Nephron (organoid): ENCODE measurements around the gene TGM2.

Source experiments
- H3K27ac Mint-ChIP-seq, 3 experiments: 2 replicates each; pipeline ENCODE4 v1.8.0; 2020; ENCODE audit warnings: mixed read lengths in 3 of 3, mild to moderate bottlenecking in 2 of 3, moderate library complexity in 1 of 3
- H3K27me3 Mint-ChIP-seq: 2 replicates; pipeline ENCODE4 v1.8.0; 2021; ENCODE audit warnings: low read depth, mild to moderate bottlenecking, moderate library complexity, mixed read lengths
- H3K36me3 Mint-ChIP-seq: 2 replicates; pipeline ENCODE4 v1.8.0; 2020; ENCODE audit warnings: low read depth, mixed read lengths
- H3K4me1 Mint-ChIP-seq: 2 replicates; pipeline ENCODE4 v1.8.0; 2020; ENCODE audit warnings: mixed read lengths
- H3K4me3 Mint-ChIP-seq, 3 experiments: 2 replicates each; pipeline ENCODE4 v1.8.0; 2020; ENCODE audit warnings: mild to moderate bottlenecking in 3 of 3, mixed read lengths in 3 of 3, moderate library complexity in 2 of 3
- H3K9me3 Mint-ChIP-seq: 2 replicates; pipeline ENCODE4 v1.8.0; 2020; ENCODE audit warnings: mixed read lengths
- TF ChIP-seq, protein P1 (sequence below), 3 experiments: fragments of 200-600 bp; sonication (generic); IDR thresholded peaks; one replicate each; pipeline ENCODE4 v1.5.0; 2021; ENCODE audit warnings: antibody characterized with exemption in 3 of 3; ENCODE audit not compliant: unreplicated experiment in 3 of 3

Gene TGM2

GRCh38 chr20:38146156-38146555 lies 18.9 kb downstream of the TGM2 start:
- H3K4me1 Mint-ChIP-seq: peaks cover 38% of the 10 kb centered on the region
- peak overlapping the region in 1 of 3 experiments; percentile 23 for H3K27ac Mint-ChIP-seq
- no peaks in the 10 kb centered on the region for H3K36me3 Mint-ChIP-seq
- H3K4me3 Mint-ChIP-seq: no peak overlapping the region
- no peaks in the 10 kb centered on the region for H3K9me3 Mint-ChIP-seq
- no peaks in the 10 kb centered on the region for H3K27me3 Mint-ChIP-seq
- TF ChIP-seq, protein P1, sequence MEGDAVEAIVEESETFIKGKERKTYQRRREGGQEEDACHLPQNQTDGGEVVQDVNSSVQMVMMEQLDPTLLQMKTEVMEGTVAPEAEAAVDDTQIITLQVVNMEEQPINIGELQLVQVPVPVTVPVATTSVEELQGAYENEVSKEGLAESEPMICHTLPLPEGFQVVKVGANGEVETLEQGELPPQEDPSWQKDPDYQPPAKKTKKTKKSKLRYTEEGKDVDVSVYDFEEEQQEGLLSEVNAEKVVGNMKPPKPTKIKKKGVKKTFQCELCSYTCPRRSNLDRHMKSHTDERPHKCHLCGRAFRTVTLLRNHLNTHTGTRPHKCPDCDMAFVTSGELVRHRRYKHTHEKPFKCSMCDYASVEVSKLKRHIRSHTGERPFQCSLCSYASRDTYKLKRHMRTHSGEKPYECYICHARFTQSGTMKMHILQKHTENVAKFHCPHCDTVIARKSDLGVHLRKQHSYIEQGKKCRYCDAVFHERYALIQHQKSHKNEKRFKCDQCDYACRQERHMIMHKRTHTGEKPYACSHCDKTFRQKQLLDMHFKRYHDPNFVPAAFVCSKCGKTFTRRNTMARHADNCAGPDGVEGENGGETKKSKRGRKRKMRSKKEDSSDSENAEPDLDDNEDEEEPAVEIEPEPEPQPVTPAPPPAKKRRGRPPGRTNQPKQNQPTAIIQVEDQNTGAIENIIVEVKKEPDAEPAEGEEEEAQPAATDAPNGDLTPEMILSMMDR (IDR thresholded peaks at IDR 0.05; ENCODE audit: unreplicated experiment in 3 of 3): no peak

DNA sequence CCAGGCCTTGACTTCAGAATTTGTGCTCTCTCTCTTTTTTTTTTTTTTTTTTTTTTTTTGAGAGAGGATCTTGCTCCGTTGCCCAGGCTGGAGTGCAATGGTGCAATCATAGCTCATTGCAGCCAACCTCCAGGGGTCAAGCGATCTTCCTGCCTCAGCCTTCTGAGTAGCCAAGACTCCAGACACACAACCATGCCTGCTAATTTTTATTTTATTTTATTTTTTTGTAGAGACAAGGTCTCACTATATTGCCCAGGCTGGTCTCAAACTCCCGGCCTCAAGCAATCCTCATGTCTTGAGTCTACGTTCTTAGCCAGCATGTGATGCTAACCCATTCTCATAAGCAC lies 19.4 kb downstream of the TGM2 start:
- Mint-ChIP-seq H3K4me3 (no peak overlapping the region), H3K27ac (peak overlapping the region in 1 of 3 experiments; percentile 23), H3K4me1 (peaks cover 43% of the 10 kb centered on the region), H3K9me3 (no peaks in the 10 kb centered on the region), H3K36me3 (no peaks in the 10 kb centered on the region), H3K27me3 (no peaks in the 10 kb centered on the region)
- TF ChIP-seq, protein P1 (IDR thresholded peaks at IDR 0.05; ENCODE audit: unreplicated experiment in 3 of 3): no peak

- TF ChIP-seq, protein P1 (IDR thresholded peaks at IDR 0.05; ENCODE audit: unreplicated experiment in 3 of 3): no peak
- Mint-ChIP-seq H3K9me3 (no peaks in the 10 kb centered on the region), H3K27ac (peak overlapping the region; percentile 33 to 75 (median 62)), H3K4me3 (no peak overlapping the region), H3K36me3 (no peaks in the 10 kb centered on the region), H3K27me3 (no peaks in the 10 kb centered on the region), H3K4me1 (peaks cover 48% of the 10 kb centered on the region)
Measured at GRCh38 chr20:38144974-38145728, 19.9 kb downstream of the TGM2 start.

GRCh38 chr20:38144598-38144973 lies 20.5 kb downstream of the TGM2 start:
- Mint-ChIP-seq H3K4me3 (no peak overlapping the region), H3K27ac (peak overlapping the region; percentile 62 to 75 (median 74)), H3K4me1 (peaks cover 50% of the 10 kb centered on the region), H3K9me3 (no peaks in the 10 kb centered on the region), H3K27me3 (no peaks in the 10 kb centered on the region), H3K36me3 (no peaks in the 10 kb centered on the region)
- TF ChIP-seq, protein P1 (IDR thresholded peaks at IDR 0.05; ENCODE audit: unreplicated experiment in 3 of 3): no peak

DNA sequence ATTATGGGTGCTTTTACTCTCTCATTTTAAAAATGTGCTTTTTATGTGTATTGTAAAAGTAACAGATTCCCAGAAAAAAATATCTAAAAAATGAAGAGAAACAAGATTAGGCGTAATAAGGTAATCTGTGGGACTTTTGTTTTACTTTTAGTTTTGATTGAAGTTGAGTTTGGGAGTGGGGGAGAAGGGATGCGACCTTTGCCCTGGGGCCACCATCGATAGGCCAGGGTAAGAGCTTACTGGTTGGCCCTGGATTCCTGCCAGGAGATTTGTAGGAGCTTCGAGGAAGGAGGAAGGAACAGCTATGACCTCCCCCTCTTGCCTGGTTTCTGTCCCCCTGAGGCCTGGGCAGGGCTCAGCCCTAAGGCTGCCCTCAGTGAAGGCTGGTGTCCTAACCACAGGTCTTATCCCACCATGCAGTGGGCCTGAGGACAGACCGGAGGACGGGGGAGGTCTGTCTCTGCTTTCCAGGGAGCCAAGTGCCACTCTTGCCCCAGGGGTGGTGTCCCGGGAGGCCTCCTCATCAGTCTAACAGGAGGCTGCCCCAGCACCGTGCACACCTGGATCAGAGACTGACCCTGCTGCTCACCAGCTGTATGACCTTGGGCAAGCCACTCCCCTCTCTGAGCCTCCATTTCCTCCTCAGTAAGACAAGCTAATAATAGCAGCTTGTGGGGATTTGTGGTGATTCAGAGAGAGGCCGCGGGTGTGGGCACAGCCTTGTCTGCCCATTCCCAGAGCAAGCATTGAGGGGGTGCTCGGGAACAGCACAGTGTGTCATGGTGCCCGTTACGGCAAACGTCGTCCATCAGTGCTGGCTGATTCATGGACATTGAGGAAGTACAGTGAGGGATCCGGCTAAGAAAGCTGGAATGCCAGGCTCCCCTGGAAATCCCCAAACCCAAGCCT lies 21.2 kb downstream of the TGM2 start:
- no peak overlapping the region for H3K4me3 Mint-ChIP-seq
- no peaks in the 10 kb centered on the region for H3K9me3 Mint-ChIP-seq
- TF ChIP-seq, protein P1 (IDR thresholded peaks at IDR 0.05; ENCODE audit: unreplicated experiment in 3 of 3): no peak
- H3K27me3 Mint-ChIP-seq: no peaks in the 10 kb centered on the region
- H3K36me3 Mint-ChIP-seq: no peaks in the 10 kb centered on the region
- peak overlapping the region; percentile 74 to 85 (median 75) for H3K27ac Mint-ChIP-seq
- H3K4me1 Mint-ChIP-seq: peaks cover 50% of the 10 kb centered on the region
